K562 (cell line): ENCODE results near the gene AP5Z1. TPM values are rescaled to one million over a fixed set of nuclear protein-coding genes. Genes with fewer than 3 reads are reported as not detected.

ENCODE experiments used
- FOXO4 ChIP-seq: fragments of 450-650 bp; formaldehyde crosslinking; IDR thresholded peaks from 2 replicates; pipeline ENCODE4 v1.4.0; 2020; ENCODE audit warnings: mild to moderate bottlenecking, moderate library complexity
- MYNN ChIP-seq, 2 experiments: sonication (generic); formaldehyde crosslinking in 1 of 2; IDR thresholded peaks; 2 replicates each; pipeline versions ENCODE4 v1.5.0 to v1.6.1; 2016 to 2020; ENCODE audit warnings: antibody characterized with exemption in 1 of 2, missing genetic modification reagents in 1 of 2
- ZBTB43 ChIP-seq: sonication (generic); formaldehyde crosslinking; IDR thresholded peaks from 2 replicates; pipeline ENCODE4 v1.8.0; 2023; ENCODE audit warnings: mild to moderate bottlenecking, missing genetic modification reagents
- ZNF280A ChIP-seq: fragments of 450-650 bp; IDR thresholded peaks from 2 replicates; pipeline ENCODE4 v1.6.1; 2018; ENCODE audit warnings: mild to moderate bottlenecking, low read depth; ENCODE audit not compliant: partially characterized antibody
- polyA plus RNA-seq, 8 experiments: library from polyadenylated mRNA; depleted of rRNA in 4 of 8; stranded (reverse) in 5 of 8; unstranded in 3 of 8; fragments of >200 nt; fragmentation: Nextera tagmentation in 2 of 8; fragmentation: Illumina TruSeq in 1 of 8; extraction: Ambion mirVana in 2 of 8; extraction: Trizol in 1 of 8; gene quantifications; 2 replicates each; pipeline versions ENCODE4 v1.2.1 to v1.2.3, GENCODE V29; 2011 to 2014; ENCODE audit warnings: inconsistent platforms in 1 of 8, missing spikeins in 1 of 8
- total RNA-seq, 7 experiments: library from RNA; depleted of rRNA in 6 of 7; stranded (reverse); fragments of >200 nt in 6 of 7; fragmentation: Illumina TruSeq in 2 of 7; extraction: Trizol in 2 of 7; gene quantifications; 2 replicates each; pipeline versions ENCODE4 v1.2.1 to v1.2.3, GENCODE V29; 2011 to 2021; ENCODE audit warnings: low replicate concordance in 1 of 7
- TF ChIP-seq, protein P1 (sequence below): sonication (generic); formaldehyde crosslinking; IDR thresholded peaks from 2 replicates; pipeline ENCODE4 v1.8.1; 2023; ENCODE audit warnings: mild to moderate bottlenecking, missing genetic modification reagents
- TF ChIP-seq, protein P2 (sequence below): fragments of 200-600 bp; sonication (generic); IDR thresholded peaks from one replicate; pipeline ENCODE4 v1.6.1; 2012; ENCODE audit warnings: mild to moderate bottlenecking, low read depth, low read length, inconsistent platforms

AP5Z1 gene
- total and polyA plus RNA-seq, 9 of the 15 experiments (the other 6 are each of a cell fraction or from before 2014, with no cell fraction given), result 0.06 to 31.1 (median 6.4) TPM

DNA sequence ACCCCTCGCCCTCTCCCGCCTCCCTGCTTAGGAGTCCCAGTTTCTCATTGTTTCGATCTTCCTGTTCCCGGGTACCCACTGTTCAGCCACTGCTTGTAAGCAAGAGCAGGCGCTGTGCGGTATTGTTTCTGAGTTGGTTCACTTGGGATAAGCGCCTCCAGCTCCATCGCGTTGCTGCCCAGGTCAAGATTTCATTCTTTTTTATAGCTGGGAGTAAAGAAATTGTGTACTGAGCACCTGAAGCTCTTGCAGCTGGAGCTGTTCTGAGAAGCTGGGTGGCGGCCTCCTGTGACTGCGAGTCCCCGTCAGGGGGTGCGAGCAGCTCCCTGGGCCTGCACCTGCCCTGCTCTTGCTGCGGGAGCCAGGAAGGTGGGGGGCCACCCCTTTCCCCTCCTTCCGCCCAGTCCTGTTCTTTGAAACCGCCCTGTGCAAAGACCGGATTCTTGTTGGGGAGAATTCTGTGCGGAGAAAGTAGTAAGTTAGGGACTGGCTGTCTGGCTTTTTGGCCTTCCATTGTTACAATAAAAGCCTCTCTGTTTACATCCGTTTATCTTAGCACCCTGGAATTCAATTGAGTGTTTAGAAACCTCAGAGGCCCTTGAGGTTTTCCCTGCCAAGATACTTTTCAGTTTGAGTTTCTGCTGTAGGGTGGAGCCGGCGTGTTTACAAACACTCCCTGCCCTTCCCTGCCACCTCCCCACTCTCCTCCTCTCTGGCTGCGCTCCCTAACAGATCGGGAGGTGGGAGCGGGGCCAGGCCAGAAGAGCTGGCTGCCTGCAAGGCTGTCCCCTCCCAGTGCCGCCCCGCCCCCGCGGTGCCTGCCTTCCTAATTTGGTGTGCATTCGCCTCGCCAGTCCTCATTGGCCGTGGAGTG lies 30.8 kb upstream of the AP5Z1 start (continued):
- TF ChIP-seq ZNF280A (no peak), MYNN (IDR thresholded peaks at IDR 0.05) (peak; percentile 52; the same call in 1 of the 2 replicates), MYNN (CRISPR knock-in tag; IDR thresholded peaks at IDR 0.05) (no peak), FOXO4 (CRISPR knock-in tag) (no peak), ZBTB43 (CRISPR knock-in tag) (no peak)
- TF ChIP-seq, protein P1, sequence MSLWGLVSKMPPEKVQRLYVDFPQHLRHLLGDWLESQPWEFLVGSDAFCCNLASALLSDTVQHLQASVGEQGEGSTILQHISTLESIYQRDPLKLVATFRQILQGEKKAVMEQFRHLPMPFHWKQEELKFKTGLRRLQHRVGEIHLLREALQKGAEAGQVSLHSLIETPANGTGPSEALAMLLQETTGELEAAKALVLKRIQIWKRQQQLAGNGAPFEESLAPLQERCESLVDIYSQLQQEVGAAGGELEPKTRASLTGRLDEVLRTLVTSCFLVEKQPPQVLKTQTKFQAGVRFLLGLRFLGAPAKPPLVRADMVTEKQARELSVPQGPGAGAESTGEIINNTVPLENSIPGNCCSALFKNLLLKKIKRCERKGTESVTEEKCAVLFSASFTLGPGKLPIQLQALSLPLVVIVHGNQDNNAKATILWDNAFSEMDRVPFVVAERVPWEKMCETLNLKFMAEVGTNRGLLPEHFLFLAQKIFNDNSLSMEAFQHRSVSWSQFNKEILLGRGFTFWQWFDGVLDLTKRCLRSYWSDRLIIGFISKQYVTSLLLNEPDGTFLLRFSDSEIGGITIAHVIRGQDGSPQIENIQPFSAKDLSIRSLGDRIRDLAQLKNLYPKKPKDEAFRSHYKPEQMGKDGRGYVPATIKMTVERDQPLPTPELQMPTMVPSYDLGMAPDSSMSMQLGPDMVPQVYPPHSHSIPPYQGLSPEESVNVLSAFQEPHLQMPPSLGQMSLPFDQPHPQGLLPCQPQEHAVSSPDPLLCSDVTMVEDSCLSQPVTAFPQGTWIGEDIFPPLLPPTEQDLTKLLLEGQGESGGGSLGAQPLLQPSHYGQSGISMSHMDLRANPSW, result no peak
- TF ChIP-seq, protein P2, sequence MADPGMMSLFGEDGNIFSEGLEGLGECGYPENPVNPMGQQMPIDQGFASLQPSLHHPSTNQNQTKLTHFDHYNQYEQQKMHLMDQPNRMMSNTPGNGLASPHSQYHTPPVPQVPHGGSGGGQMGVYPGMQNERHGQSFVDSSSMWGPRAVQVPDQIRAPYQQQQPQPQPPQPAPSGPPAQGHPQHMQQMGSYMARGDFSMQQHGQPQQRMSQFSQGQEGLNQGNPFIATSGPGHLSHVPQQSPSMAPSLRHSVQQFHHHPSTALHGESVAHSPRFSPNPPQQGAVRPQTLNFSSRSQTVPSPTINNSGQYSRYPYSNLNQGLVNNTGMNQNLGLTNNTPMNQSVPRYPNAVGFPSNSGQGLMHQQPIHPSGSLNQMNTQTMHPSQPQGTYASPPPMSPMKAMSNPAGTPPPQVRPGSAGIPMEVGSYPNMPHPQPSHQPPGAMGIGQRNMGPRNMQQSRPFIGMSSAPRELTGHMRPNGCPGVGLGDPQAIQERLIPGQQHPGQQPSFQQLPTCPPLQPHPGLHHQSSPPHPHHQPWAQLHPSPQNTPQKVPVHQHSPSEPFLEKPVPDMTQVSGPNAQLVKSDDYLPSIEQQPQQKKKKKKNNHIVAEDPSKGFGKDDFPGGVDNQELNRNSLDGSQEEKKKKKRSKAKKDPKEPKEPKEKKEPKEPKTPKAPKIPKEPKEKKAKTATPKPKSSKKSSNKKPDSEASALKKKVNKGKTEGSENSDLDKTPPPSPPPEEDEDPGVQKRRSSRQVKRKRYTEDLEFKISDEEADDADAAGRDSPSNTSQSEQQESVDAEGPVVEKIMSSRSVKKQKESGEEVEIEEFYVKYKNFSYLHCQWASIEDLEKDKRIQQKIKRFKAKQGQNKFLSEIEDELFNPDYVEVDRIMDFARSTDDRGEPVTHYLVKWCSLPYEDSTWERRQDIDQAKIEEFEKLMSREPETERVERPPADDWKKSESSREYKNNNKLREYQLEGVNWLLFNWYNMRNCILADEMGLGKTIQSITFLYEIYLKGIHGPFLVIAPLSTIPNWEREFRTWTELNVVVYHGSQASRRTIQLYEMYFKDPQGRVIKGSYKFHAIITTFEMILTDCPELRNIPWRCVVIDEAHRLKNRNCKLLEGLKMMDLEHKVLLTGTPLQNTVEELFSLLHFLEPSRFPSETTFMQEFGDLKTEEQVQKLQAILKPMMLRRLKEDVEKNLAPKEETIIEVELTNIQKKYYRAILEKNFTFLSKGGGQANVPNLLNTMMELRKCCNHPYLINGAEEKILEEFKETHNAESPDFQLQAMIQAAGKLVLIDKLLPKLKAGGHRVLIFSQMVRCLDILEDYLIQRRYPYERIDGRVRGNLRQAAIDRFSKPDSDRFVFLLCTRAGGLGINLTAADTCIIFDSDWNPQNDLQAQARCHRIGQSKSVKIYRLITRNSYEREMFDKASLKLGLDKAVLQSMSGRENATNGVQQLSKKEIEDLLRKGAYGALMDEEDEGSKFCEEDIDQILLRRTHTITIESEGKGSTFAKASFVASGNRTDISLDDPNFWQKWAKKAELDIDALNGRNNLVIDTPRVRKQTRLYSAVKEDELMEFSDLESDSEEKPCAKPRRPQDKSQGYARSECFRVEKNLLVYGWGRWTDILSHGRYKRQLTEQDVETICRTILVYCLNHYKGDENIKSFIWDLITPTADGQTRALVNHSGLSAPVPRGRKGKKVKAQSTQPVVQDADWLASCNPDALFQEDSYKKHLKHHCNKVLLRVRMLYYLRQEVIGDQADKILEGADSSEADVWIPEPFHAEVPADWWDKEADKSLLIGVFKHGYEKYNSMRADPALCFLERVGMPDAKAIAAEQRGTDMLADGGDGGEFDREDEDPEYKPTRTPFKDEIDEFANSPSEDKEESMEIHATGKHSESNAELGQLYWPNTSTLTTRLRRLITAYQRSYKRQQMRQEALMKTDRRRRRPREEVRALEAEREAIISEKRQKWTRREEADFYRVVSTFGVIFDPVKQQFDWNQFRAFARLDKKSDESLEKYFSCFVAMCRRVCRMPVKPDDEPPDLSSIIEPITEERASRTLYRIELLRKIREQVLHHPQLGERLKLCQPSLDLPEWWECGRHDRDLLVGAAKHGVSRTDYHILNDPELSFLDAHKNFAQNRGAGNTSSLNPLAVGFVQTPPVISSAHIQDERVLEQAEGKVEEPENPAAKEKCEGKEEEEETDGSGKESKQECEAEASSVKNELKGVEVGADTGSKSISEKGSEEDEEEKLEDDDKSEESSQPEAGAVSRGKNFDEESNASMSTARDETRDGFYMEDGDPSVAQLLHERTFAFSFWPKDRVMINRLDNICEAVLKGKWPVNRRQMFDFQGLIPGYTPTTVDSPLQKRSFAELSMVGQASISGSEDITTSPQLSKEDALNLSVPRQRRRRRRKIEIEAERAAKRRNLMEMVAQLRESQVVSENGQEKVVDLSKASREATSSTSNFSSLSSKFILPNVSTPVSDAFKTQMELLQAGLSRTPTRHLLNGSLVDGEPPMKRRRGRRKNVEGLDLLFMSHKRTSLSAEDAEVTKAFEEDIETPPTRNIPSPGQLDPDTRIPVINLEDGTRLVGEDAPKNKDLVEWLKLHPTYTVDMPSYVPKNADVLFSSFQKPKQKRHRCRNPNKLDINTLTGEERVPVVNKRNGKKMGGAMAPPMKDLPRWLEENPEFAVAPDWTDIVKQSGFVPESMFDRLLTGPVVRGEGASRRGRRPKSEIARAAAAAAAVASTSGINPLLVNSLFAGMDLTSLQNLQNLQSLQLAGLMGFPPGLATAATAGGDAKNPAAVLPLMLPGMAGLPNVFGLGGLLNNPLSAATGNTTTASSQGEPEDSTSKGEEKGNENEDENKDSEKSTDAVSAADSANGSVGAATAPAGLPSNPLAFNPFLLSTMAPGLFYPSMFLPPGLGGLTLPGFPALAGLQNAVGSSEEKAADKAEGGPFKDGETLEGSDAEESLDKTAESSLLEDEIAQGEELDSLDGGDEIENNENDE, result no peak
